GM19238 (cell line): ENCODE results near the gene KCNQ2.

Source experiments
- DNase-seq: peaks from one replicate; pipeline ENCODE4 v3.0.0; 2011; ENCODE audit warnings: low spot score; ENCODE audit not compliant: insufficient read length

KCNQ2 gene

DNA sequence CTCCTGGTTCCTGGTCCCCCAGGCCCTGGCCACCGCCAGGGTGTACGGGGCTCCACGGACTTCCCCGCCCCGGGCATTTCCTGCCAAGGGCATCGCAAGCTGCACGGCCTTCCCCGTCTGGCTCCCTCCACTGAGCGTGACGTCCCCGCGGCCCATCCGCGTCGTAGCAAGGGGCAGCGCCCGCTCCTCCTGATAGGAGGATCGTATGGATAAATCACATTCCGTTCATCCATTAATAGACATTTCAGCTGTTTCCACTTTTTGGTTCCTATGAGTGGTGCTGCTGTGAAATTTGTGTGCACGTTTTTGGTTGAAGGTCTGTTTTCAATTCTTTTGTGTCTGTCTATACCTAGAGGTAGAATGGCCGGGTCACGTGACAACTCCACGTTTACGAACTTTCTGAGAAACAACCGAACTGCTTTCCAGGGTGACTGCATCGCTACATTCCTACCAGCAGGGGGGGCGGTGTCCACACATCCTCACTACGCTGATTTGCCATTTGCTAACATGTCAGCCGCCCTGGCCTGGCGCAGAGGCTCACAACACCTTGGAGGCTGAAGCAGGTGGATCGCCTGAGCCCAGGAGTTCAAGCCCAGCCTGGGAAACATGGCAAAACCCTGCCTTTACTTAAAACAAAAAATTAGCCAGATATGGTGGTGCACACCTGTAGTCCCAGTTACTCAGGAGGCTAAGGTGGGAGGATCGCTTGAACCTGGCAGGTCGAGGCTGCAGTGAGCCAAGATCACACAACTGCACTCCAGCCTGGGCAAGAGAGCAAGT lies 37.7 kb downstream of the KCNQ2 start:
- peak; percentile 79 for DNase-seq

- no peak for DNase-seq
These were observed 38.5 kb downstream of the KCNQ2 start for GRCh38 chr20:63433756-63434531.

DNA sequence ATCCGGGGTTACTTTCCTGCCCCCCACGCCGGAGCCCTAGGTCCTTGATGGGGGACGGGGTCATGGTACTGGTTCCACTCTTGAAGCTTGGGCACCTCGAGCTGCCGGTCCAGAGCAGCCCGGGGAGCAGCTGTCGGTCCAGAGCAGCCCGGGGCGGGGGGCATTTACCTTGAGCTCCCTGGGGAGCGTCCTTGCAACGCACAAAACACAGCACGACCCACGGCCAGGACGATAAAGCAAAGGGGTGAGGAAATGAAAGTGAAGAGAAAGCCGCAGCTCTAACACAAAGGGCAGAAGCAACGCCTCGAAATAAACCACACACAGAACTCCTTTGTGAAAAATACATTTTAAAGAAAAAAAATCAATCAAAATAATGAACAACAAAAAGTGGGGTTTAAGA lies 39.1 kb downstream of the KCNQ2 start:
- no peak for DNase-seq

GRCh38 chr20:63432577-63433325 lies 39.7 kb downstream of the KCNQ2 start:
- no peak for DNase-seq

GRCh38 chr20:63431944-63432343 lies 40.5 kb downstream of the KCNQ2 start:
- DNase-seq = no peak

DNA sequence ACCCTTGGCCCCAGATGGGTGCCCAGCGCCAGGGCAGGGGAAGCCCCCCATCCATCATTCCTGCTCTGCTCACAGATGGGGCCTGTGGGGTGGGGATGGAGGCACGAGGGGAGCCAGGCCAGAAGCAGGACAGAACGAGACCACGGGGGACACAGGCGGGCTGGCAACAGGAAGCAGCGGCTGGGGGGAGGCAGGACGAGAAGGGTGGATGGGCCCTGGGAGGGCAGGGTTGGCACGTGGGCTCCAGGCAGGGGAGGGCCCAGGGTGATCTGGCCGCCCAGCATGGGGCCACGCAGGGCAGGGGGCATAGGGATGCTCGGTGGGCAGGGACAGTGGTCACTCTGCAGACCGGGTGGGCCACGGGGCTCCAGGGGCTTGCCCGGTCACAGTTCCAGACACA lies 41.6 kb downstream of the KCNQ2 start:
- DNase-seq = no peak

DNA sequence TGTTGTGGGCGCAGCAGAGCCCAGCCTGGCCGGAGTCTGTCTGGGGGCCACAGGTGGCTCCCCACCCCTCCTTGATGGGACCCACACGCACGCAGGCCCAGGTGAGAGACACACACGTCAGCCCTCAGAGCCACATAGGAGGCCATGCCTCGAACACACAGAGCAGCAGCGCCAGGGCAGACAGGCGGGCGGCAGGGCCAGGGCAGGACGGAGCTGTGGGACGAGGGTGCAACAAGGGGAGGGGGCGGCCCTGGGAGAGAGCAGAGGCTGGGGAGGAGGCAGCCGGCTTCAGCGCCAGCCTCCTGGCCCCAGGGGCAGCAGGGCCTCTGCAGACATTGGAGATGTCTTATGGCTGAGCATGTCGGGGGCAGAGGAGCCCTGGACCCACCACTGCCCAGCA lies 42.5 kb downstream of the KCNQ2 start:
- DNase-seq = no peak

DNA sequence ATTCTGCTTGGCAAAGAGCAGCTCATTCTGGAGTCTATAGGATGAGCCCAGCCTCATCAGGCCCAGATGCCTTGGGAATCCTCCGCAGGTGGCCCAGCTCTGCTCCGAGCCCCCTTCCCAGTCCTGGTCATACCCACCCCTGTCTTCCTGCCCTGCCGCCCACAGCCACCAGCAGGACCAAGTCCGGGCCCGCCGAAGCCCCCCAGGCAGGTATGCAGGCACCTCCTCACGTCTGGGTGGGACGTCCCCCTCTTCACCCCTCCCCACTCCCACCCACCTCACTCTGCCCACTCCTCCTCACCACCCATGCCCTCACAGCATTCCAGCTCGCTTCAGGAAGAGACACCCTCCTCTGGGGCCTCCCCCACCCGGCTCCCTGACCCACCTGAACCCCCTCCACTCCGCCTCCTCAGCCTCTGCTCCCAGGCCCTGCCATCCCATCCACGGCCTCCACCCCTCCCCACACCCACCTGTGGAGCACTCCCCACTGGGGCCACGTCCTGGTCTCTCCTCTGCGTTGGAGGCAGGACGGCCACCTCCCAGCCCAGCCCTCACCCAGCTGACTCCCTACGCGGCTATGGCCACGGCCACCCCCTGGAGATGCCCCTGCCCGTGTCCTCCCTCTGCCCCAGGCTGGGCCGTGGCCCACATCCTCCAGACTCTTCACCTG lies 43.4 kb downstream of the KCNQ2 start:
- no peak for DNase-seq

GRCh38 chr20:63427724-63428330 lies 44.6 kb downstream of the KCNQ2 start:
- no peak for DNase-seq

DNA sequence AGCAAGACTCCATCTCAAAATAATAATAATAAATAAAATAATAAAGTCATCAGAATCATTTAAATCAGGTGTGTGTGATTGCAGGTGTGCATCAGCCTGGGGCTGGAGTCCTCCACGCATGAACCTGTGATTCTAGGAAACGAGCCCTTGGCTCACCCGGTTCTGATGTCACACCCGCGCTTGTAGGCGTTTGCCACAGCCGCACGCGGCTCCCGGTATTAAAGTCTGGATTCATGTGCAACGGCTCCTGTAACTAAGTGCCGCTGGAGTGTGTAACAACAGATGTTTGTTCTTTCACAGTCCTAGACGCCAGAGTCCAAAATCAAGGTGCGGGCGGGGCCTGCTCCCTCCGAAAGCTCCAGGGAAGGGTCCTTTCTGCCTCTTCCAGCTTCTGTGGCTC lies 45.2 kb downstream of the KCNQ2 start:
- DNase-seq = no peak

DNA sequence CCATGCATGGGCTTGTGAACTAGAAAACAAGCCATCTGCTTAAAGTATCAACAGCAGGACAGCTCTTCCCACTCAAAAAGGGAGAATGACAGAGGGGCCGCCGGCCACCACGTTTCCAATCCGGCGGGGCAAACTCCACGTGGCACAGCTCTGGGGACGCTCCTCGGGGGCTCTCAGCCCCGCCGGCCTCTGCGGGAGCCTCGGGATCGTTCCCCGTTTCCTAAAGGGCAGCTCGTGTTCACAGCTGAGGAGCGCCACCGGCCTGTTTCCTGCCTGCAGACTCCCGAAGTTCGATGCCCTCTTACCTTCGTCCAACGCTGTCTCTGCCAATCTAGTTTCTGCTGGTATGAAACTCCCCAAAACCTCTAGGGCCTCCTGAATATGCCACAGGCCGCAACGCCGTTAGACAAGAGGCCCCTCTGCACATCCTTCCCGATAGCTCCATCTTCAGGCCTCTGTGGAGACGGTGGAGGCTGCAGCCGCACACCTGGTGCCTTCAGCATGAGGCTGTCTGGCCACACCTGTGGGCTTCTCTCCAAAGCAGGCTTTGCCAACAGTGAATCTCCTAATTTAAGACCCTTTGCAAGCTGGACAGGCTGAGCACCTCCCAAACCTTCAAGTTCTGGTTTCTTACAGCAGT lies 46.5 kb downstream of the KCNQ2 start:
- no peak for DNase-seq

DNA sequence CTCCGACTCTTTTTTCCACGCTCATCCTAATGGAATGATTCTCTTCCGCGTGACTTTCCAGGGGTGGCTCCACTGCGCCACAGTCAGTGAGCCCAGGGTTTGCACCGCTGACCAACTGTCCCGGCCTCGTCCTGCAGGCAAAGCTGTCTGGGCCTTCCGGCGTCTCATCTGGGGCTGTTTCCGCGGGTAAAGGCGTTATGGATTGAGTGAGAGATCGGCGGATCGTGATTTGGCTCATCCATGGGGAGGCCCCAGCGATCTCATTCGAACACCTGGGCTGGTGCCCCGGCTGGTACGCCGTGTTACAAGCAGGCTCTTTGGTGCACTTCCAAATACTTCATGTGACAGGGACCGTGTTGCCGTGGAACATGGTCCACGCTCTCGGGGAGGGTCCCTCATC lies 47.8 kb downstream of the KCNQ2 start:
- DNase-seq = no peak

DNA sequence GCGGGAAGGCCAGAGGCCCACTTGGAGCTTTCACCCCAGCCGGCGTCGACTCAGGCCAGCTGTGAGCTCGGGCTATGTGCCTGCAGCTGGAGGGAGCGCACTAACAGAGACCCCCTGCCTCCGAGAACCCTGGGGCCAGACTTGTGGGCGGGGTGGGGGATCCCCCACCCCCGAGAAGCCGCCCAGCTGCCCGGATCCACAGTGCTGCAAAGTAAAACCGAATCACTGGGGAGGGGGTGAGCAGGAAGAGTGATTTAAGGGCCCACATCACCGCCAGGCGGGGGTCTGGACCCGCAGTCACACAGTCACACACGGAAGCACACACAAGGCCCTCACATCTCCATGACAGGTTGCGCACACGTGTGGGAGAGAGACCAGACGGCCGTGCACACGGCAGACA lies 48.7 kb downstream of the KCNQ2 start:
- DNase-seq = no peak

DNA sequence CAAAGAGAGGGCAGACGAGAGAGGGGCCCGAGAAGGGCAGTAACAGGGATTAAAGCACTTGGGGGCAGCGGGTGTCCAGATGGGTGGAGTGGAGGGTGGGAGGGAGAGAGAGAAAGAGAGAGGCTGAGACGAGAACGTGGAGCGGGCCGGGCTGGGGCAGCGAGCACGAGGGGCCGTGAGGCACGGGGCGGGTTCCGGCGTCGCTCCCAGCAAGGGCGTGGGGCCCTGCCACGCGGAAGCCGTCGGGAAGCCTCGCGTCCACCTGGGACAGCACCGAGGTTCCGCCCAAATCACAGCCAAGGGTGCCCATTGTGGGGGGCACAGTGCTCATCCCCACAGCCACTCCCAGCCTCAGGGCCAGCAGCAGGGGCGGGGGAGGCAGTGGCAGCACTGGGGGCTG lies 49.8 kb downstream of the KCNQ2 start:
- no peak for DNase-seq

- no peak for DNase-seq
These were observed 50.5 kb downstream of the KCNQ2 start for GRCh38 chr20:63421913-63422312.

- DNase-seq = no peak
These were observed 51.3 kb downstream of the KCNQ2 start for GRCh38 chr20:63421094-63421692.

- DNase-seq = no peak
These were observed 51.9 kb downstream of the KCNQ2 start for GRCh38 chr20:63420359-63421093.

- DNase-seq = no peak
These were observed 53.2 kb downstream of the KCNQ2 start for GRCh38 chr20:63419299-63419698.

- no peak for DNase-seq
These were observed 53.8 kb downstream of the KCNQ2 start for GRCh38 chr20:63418617-63419016.

DNA sequence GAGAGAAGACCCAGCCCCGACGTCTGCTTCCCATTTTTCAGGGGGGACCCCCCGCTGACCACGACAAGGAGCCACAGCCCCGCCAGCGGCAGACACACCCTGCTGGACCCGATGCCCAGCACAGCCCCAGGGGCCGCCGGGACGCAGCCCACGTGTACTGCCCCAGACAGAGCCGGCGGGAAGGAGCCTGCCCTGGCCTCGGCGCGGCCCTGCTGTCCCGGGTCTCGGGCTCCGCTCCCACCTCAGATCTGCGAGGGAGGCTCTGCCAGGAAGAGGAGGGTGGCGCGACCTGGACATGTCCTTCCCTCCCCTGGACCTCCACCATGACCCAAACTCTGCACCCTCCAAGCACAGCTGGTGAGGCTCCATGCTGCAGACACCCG lies 54.7 kb downstream of the KCNQ2 start:
- no peak for DNase-seq
